ENCODE results near the gene MAP3K2. TPM values are rescaled to one million over a fixed set of nuclear protein-coding genes. Genes with fewer than 3 reads are reported as not detected.

MAP3K2 gene
- total RNA-seq, 1 donor from 2014 or later, result 22.2 TPM

DNA sequence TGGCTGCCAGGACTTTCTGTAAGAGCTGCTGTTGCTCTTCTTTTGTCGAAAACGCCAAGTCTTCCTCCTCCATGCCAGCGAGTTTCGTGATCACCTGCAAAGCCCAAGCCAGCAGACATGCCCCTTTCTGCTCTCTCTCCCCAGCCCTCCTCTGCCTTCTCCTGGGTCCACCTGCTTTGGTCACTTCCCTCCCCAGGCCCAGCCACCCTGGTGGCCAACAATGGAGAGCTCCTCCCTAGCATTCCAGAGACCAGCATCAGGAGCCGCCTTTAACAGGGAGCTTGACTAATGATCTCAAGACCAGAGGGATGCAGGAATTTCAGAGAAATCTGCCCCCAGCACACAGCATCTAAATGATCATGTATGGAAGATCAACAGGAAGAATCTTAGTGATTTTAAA, 128.4 kb downstream of the MAP3K2 start:
- no peak overlapping the region for H3K4me3 ChIP-seq
- no peak overlapping the region for H3K27ac ChIP-seq (replicated peaks)
- no peak for DNase-seq
- no peaks in the 10 kb centered on the region for H3K9me3 ChIP-seq (replicated peaks)
- H3K27me3 ChIP-seq (ENCODE audit: low read depth), result no peaks in the 10 kb centered on the region
- H3K4me1 ChIP-seq, result peaks cover 7% of the 10 kb centered on the region
- peaks cover 78% of the 10 kb centered on the region for H3K36me3 ChIP-seq
- intact Hi-C loops (cut with micrococcal nuclease), result no loop called here
- TF ChIP-seq, protein P1, sequence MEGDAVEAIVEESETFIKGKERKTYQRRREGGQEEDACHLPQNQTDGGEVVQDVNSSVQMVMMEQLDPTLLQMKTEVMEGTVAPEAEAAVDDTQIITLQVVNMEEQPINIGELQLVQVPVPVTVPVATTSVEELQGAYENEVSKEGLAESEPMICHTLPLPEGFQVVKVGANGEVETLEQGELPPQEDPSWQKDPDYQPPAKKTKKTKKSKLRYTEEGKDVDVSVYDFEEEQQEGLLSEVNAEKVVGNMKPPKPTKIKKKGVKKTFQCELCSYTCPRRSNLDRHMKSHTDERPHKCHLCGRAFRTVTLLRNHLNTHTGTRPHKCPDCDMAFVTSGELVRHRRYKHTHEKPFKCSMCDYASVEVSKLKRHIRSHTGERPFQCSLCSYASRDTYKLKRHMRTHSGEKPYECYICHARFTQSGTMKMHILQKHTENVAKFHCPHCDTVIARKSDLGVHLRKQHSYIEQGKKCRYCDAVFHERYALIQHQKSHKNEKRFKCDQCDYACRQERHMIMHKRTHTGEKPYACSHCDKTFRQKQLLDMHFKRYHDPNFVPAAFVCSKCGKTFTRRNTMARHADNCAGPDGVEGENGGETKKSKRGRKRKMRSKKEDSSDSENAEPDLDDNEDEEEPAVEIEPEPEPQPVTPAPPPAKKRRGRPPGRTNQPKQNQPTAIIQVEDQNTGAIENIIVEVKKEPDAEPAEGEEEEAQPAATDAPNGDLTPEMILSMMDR (IDR thresholded peaks at IDR 0.05; ENCODE audit: borderline replicate concordance), result no peak

DNA sequence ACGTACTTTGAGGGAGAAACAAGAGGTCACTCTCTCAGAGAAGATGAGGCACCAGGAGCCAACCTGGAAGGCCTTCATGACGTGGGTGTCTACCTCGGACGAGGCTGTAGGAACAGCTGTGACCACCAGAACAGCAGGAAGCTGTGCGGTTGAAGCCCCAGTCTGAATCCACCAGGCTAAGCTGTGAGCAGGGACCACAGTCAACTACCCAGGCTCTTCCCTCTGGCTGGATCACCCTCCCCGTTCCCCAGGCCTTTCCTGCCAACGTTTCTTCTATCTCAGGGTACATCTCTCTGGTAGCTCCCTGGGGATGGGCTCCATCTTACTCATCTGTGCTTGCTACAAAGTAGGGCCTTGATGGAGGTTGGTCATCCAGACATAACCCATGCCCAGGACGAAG, 130.9 kb downstream of the MAP3K2 start:
- DNase-seq, result no peak
- intact Hi-C loops (cut with micrococcal nuclease), result no loop called here
- no peak overlapping the region for H3K27ac ChIP-seq (replicated peaks)
- peaks cover 55% of the 10 kb centered on the region for H3K36me3 ChIP-seq
- no peaks in the 10 kb centered on the region for H3K9me3 ChIP-seq (replicated peaks)
- H3K27me3 ChIP-seq (ENCODE audit: low read depth), result no peaks in the 10 kb centered on the region
- TF ChIP-seq, protein P1 (IDR thresholded peaks at IDR 0.05; ENCODE audit: borderline replicate concordance), result no peak
- no peak overlapping the region for H3K4me3 ChIP-seq
- peaks cover 7% of the 10 kb centered on the region for H3K4me1 ChIP-seq

DNA sequence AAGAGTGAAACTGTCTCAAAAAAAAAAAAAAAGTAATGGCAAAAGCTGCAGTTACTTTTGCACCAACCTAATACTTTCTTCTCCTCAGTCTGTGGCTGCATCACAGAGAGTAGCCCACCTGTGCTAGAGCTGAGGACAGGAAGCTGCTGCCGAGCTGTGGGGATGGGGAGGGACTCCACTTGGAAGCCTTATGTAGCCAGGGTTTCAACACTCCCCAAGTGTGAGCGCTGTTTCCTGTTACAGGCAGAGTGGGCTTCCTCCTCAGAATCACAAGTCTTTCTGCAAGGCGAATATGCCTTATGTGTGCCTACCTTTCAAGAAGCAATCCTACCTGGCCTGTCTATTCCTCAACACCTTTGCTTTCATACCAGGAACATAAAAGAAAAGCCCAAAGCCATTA, 131.4 kb downstream of the MAP3K2 start:
- no peaks in the 10 kb centered on the region for H3K9me3 ChIP-seq (replicated peaks)
- TF ChIP-seq, protein P1 (IDR thresholded peaks at IDR 0.05; ENCODE audit: borderline replicate concordance), result no peak
- no peak overlapping the region for H3K4me3 ChIP-seq
- intact Hi-C loops (cut with micrococcal nuclease), result no loop called here
- H3K27ac ChIP-seq (replicated peaks), result no peak overlapping the region
- H3K27me3 ChIP-seq (ENCODE audit: low read depth), result no peaks in the 10 kb centered on the region
- H3K36me3 ChIP-seq, result peaks cover 54% of the 10 kb centered on the region
- H3K4me1 ChIP-seq, result peaks cover 7% of the 10 kb centered on the region
- no peak for DNase-seq

DNA sequence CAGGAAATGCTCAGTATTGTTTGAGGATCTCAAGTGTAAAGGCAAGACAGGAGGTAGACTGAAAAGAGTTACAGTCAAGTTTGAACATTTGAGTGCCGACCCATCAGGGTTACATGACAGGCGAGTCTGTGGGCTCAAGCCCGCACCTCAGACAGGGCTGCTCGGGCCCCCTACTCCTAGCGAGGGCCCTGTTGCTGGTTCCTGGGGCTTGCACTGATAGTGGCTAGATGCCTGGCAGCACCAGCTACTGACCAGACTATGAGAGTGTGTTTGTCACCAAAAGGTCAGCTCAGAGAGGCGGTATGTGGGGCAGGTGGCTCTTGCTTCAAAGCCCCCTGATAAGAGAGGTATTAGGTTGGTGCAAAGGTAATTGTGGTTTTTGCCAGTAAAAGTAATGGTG, 132.1 kb downstream of the MAP3K2 start:
- H3K9me3 ChIP-seq (replicated peaks), result no peaks in the 10 kb centered on the region
- DNase-seq, result no peak
- intact Hi-C loops (cut with micrococcal nuclease), result no loop called here
- no peak overlapping the region for H3K27ac ChIP-seq (replicated peaks)
- peaks cover 48% of the 10 kb centered on the region for H3K36me3 ChIP-seq
- H3K4me3 ChIP-seq, result no peak overlapping the region
- peaks cover 7% of the 10 kb centered on the region for H3K4me1 ChIP-seq
- TF ChIP-seq, protein P1 (IDR thresholded peaks at IDR 0.05; ENCODE audit: borderline replicate concordance), result no peak
- H3K27me3 ChIP-seq (ENCODE audit: low read depth), result no peaks in the 10 kb centered on the region

DNA sequence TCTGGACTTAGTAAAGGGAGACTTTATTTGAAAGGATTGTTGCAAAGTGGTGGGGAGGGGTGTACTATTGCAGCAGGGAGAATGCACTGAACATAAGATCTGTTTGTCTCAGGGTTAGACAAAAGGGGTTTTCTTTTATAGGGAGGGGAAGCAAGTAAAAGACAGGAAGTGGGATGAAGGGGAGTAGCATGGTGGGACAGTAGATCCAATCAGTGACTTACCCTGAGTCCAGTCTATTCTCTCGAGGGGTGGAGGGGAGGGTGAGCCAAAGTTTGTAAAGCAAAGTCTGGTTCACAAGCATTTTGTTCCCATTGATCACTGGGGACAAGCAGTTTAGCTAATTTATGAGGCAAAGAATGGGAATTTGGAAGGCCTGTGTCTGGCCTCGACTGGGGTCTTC, 132.6 kb downstream of the MAP3K2 start:
- intact Hi-C loops (cut with micrococcal nuclease), result no loop called here
- TF ChIP-seq, protein P1 (IDR thresholded peaks at IDR 0.05; ENCODE audit: borderline replicate concordance), result no peak
- H3K27ac ChIP-seq (replicated peaks), result no peak overlapping the region
- H3K4me3 ChIP-seq, result no peak overlapping the region
- no peaks in the 10 kb centered on the region for H3K27me3 ChIP-seq (ENCODE audit: low read depth)
- DNase-seq, result no peak
- H3K9me3 ChIP-seq (replicated peaks), result no peaks in the 10 kb centered on the region
- peaks cover 42% of the 10 kb centered on the region for H3K36me3 ChIP-seq
- peaks cover 6% of the 10 kb centered on the region for H3K4me1 ChIP-seq
